GM12875 (cell line): Measurements from ENCODE around the gene PRR15L.
"Not testable (repeated sequence)": the region's sequence is repeated elsewhere in the genome, so short reads cannot be mapped to it uniquely, and the experiment has no call there.

Experiments
- H3K4me3 ChIP-seq: one replicate; pipeline ENCODE4 v1.5.1; 2011; ENCODE audit warnings: low read depth, low read length, control low read depth
- TF ChIP-seq, protein P1 (sequence below): IDR thresholded peaks from 2 replicates; pipeline ENCODE4 v1.5.1; 2011; ENCODE audit warnings: low read depth, mild to moderate bottlenecking, control low read depth, inconsistent platforms, low read length, moderate library complexity, borderline replicate concordance; ENCODE audit not compliant: insufficient read depth

The PRR15L gene

DNA sequence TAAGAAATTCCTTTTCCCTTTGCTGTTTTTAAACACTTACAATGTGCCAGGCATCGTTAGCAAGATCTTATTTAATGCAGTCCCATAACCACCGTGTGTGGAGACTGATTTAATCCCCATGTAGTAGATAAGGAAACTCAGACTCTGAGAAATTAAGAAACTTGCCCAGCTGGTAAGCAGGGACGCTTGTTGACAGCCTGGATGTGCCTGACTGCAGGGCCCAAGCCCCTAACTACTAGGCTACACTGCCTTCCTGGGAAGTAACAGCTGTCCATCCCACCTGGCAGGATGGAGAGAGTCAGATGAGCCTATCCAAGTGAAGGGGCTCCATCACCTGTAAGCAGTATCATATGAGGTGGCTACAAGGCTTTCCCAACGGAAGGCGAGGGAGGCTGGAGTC lies 36.3 kb upstream of the PRR15L start:
- no peak overlapping the region for H3K4me3 ChIP-seq
- TF ChIP-seq, protein P1, sequence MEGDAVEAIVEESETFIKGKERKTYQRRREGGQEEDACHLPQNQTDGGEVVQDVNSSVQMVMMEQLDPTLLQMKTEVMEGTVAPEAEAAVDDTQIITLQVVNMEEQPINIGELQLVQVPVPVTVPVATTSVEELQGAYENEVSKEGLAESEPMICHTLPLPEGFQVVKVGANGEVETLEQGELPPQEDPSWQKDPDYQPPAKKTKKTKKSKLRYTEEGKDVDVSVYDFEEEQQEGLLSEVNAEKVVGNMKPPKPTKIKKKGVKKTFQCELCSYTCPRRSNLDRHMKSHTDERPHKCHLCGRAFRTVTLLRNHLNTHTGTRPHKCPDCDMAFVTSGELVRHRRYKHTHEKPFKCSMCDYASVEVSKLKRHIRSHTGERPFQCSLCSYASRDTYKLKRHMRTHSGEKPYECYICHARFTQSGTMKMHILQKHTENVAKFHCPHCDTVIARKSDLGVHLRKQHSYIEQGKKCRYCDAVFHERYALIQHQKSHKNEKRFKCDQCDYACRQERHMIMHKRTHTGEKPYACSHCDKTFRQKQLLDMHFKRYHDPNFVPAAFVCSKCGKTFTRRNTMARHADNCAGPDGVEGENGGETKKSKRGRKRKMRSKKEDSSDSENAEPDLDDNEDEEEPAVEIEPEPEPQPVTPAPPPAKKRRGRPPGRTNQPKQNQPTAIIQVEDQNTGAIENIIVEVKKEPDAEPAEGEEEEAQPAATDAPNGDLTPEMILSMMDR: no peak

DNA sequence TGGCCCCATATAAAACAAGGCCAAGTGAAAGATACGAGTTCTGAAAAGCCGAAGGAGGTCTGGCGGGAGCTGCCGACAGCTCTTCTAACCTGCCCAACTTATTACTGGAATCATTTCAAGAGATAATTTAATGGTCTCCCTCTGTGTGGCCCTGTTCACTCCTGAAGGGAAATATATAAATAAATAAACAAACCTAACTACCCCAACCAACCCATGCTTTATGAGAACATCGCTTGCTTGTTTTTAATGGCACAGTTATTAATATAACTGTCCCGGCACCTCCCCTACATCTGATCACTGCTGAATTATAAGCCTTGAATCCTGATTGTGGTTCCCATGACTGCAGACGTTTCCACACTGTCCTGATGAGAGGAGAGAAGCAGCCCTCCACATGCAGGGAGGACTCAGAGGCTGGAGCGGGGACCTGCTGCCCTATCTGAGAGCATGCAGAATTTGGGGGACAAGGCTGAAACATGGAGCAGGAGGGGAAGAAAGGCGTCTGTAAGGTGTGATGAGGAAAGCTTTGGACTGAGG lies 35.4 kb upstream of the PRR15L start:
- TF ChIP-seq, protein P1: no peak
- no peak overlapping the region for H3K4me3 ChIP-seq

DNA sequence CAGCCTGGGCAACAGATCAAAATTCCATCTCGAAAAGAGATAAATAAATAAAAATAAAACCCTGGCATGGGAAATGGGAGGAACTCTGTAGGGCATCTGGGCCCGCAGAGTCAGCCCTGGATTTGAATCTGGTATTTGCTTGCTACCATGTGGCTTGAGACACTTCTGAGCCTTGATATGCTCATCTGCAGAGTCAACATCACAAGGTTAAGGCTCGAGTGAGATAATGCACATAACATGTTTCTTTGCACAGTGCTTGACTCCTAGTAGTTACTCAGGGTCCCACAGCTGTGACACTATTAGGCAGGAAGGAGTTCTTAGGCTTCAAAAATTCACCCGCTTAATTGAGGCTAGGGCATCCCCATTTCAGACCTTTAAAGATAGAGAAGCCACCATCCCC lies 34.5 kb upstream of the PRR15L start:
- TF ChIP-seq, protein P1: no peak
- no peak overlapping the region for H3K4me3 ChIP-seq

DNA sequence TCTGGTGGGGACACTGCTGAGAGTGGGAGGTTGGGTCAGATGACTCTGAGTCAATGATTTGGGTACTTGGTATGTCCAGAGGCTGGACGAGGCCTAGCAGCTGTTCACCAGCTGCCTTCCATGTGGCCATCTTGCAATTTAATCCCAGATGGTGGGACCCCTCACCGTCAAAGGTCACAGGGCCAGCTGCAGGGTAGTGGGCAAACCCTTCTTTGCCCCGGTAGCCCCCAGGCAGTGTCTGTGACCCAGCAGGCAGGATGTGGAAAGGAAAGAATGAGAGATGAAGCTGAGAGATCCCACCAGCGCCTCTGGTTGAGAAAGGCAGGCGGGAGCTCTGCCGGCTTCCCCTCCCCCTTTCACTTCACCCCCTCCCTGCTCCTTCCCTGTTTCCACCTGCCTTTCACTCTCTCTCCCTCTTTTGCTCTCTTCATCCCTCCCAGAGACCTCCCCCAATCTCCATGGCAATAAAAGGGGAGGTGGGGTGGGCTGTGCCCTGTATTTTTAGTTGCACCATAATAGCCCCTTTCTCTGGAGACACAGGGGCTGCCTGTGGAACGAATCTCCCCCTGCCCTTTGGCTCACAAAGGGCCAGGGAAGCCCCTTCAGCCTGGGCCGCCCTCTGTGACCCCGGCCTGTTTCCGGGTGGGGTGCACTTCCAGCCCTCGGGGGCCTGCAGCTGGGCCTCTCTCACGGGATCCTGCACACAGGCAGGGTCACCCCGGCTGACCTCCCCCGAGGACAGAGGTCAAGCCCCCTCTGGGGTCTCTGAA lies 33.5 kb upstream of the PRR15L start:
- H3K4me3 ChIP-seq: no peak overlapping the region

DNA sequence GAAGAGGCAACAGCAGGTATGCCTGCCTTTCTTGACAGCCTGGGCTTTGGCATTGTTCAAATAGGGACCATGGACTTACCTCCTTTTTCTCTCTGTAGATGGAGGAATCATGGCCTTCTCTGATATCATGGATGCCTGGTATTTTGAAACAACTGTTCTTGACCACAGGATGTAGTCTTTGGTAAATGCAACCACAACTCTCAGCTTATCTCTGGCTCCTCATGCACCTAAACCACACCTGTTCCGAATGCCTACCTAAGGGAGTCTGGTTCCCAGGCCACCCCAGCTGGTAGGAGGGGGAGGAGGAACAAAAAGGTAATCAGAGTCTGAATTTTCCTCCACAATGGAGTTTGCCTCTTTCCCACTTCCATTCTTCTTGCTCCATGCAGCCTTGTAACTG lies 32.0 kb upstream of the PRR15L start:
- TF ChIP-seq, protein P1: no peak
- no peak overlapping the region for H3K4me3 ChIP-seq

More for the DNA sequence above, 33.5 kb upstream of the PRR15L start:
- TF ChIP-seq, protein P1: no peak

DNA sequence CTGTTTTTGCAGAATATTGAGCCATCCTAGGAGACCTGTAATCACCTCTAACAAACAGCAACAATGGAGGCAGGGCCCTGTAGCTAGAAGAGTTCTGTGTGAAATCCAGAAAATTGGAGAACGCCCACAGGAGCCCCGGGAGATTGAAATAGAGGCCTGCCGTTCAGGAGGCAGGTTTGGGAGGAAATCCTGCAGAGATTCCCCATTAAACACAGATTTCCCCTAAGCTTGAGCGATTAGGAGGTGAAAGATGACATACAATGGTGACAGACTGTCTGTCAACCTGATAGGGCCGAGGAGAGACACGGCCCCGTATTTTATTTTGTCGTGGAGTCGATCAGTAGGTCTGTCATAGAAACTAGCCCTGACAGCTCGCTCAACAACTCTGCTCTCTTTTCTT lies 31.5 kb upstream of the PRR15L start:
- TF ChIP-seq, protein P1: no peak

DNA sequence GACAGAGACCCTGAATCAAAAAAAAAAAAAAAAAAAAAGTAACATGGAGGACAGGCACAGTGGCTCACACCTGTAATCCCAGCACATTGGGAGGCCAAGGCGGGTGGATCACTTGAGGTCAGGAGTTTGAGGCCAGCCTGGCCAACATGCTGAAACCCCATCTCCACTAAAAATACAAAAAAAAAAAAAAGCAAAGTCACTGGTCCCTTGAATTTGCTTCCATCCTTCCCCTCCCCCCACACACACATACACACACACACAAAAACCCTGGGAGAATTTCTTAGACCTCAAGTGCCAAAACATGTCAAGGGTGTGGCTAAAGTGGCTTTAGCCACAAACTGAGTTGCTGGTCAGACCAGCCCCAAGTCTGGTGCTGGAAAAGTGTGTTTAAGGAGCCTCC lies 30.8 kb upstream of the PRR15L start:
- not testable (repeated sequence) for H3K4me3 ChIP-seq

More for the DNA sequence above, 31.5 kb upstream of the PRR15L start:
- H3K4me3 ChIP-seq: no peak overlapping the region
